Lower leg skin (tissue), 3 donors: ENCODE results near the gene WFDC1.

Source experiments
- POLR2A ChIP-seq, 2 donors: fragments of 450-650 bp; IDR thresholded peaks; one replicate each; pipeline ENCODE4 v1.6.1; 2016 to 2017; ENCODE audit warnings: antibody characterized with exemption in 2 of 2, mild to moderate bottlenecking in 1 of 2, moderate library complexity in 1 of 2
- TF ChIP-seq, protein P1 (sequence below), 3 donors: fragments of 450-650 bp; IDR thresholded peaks; one replicate each; pipeline ENCODE4 v1.5.1; 2016; ENCODE audit warnings: antibody characterized with exemption in 3 of 3, mild to moderate bottlenecking in 3 of 3, moderate library complexity in 2 of 3

DNA sequence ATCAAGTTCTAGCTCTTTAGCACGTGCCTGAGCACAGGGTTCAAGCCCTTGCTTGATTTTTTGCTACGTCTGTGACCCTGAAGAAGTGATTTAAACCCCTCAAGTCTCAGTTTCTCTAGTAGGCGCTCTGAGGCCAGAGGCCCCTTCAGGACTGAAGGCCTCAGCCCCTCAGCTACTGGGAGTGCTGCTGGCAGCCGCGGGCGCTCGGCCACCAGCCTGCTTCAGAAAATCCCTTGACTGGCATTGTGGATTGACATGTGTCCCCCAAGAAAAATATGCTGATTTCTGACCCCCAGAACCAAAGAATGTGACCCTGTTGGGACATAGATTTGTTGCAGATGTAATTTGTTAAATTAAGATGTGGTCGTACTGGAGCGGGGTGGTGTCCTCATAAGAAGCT lies 20.2 kb upstream of the WFDC1 start:
- TF ChIP-seq, protein P1, sequence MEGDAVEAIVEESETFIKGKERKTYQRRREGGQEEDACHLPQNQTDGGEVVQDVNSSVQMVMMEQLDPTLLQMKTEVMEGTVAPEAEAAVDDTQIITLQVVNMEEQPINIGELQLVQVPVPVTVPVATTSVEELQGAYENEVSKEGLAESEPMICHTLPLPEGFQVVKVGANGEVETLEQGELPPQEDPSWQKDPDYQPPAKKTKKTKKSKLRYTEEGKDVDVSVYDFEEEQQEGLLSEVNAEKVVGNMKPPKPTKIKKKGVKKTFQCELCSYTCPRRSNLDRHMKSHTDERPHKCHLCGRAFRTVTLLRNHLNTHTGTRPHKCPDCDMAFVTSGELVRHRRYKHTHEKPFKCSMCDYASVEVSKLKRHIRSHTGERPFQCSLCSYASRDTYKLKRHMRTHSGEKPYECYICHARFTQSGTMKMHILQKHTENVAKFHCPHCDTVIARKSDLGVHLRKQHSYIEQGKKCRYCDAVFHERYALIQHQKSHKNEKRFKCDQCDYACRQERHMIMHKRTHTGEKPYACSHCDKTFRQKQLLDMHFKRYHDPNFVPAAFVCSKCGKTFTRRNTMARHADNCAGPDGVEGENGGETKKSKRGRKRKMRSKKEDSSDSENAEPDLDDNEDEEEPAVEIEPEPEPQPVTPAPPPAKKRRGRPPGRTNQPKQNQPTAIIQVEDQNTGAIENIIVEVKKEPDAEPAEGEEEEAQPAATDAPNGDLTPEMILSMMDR (IDR thresholded peaks at IDR 0.05) = no peak
- no peak for TF ChIP-seq POLR2A (IDR thresholded peaks at IDR 0.05)
